RWPE2 (cell line): Measurements from ENCODE around the gene FOXF1.

Experiments used
- ATAC-seq: fragments of 200-7000 bp; cut with Tn5 transposase; 3 replicates; pipeline ENCODE4 v1.9.1; 2021; ENCODE audit warnings: low read depth
- DNase-seq: peaks from one replicate; pipeline ENCODE4 v3.0.0-alpha.2; 2020; ENCODE audit warnings: low spot score
- H3K27ac ChIP-seq: fragments of 450-650 bp; 2 replicates; pipeline ENCODE4 v1.5.1; 2017; ENCODE audit warnings: mild to moderate bottlenecking; ENCODE audit not compliant: poor library complexity, severe bottlenecking
- H3K27me3 ChIP-seq: fragments of 250-450 bp; sonication (Bioruptor Pico); 2 replicates; pipeline ENCODE4 v1.5.1; 2021; ENCODE audit warnings: mild to moderate bottlenecking, moderate library complexity; ENCODE audit not compliant: insufficient read depth, poor library complexity, severe bottlenecking
- H3K36me3 ChIP-seq: fragments of 250-450 bp; sonication (Bioruptor Pico); 2 replicates; pipeline ENCODE4 v1.5.1; 2020; ENCODE audit warnings: low read depth, mild to moderate bottlenecking, moderate library complexity
- H3K4me1 ChIP-seq: fragments of 250-450 bp; sonication (Bioruptor Pico); 2 replicates; pipeline ENCODE4 v1.5.1; 2021; ENCODE audit warnings: mild to moderate bottlenecking, moderate library complexity; ENCODE audit not compliant: insufficient read depth, poor library complexity, severe bottlenecking
- H3K4me3 ChIP-seq: fragments of 250-450 bp; sonication (Bioruptor Pico); 2 replicates; pipeline ENCODE4 v1.5.1; 2021; ENCODE audit warnings: mild to moderate bottlenecking, moderate library complexity; ENCODE audit not compliant: severe bottlenecking
- H3K9me3 ChIP-seq: fragments of 250-450 bp; sonication (Bioruptor Pico); 2 replicates; pipeline ENCODE4 v1.5.1; 2021; ENCODE audit warnings: mild to moderate bottlenecking, moderate library complexity; ENCODE audit not compliant: severe bottlenecking
- CTCF ChIP-seq: fragments of 450-650 bp; IDR thresholded peaks from one replicate; pipeline ENCODE4 v1.5.1; 2017; ENCODE audit warnings: mild to moderate bottlenecking, moderate library complexity; ENCODE audit not compliant: poor library complexity, severe bottlenecking

The FOXF1 gene

GRCh38 chr16:86466696-86467406, 43.5 kb upstream of the FOXF1 start:
- Histone ChIP-seq H3K4me3 (no peak overlapping the region), H3K27me3 (peaks cover 33% of the 10 kb centered on the region), H3K27ac (no peak overlapping the region), H3K9me3 (no peaks in the 10 kb centered on the region), H3K36me3 (no peaks in the 10 kb centered on the region), H3K4me1 (no peaks in the 10 kb centered on the region)
- no peak for TF ChIP-seq CTCF
- no peak for DNase-seq
- no peak for ATAC-seq

GRCh38 chr16:86467490-86467889, 42.8 kb upstream of the FOXF1 start:
- Histone ChIP-seq H3K27me3 (peaks cover 35% of the 10 kb centered on the region), H3K4me3 (no peak overlapping the region), H3K9me3 (no peaks in the 10 kb centered on the region), H3K4me1 (no peaks in the 10 kb centered on the region), H3K36me3 (no peaks in the 10 kb centered on the region), H3K27ac (no peak overlapping the region)
- no peak for DNase-seq
- no peak for ATAC-seq
- TF ChIP-seq CTCF = no peak

- Histone ChIP-seq H3K36me3 (no peaks in the 10 kb centered on the region), H3K27me3 (peaks cover 57% of the 10 kb centered on the region), H3K9me3 (no peaks in the 10 kb centered on the region), H3K4me1 (no peaks in the 10 kb centered on the region), H3K4me3 (no peak overlapping the region), H3K27ac (no peak overlapping the region)
- TF ChIP-seq CTCF = no peak
- DNase-seq (no peak), ATAC-seq (no peak)
Observed at GRCh38 chr16:86470964-86471363, 39.4 kb upstream of the FOXF1 start.

- H3K4me3 ChIP-seq = no peak overlapping the region
- no peaks in the 10 kb centered on the region for H3K9me3 ChIP-seq
- H3K4me1 ChIP-seq = no peaks in the 10 kb centered on the region
- H3K27me3 ChIP-seq = peaks cover 64% of the 10 kb centered on the region
- DNase-seq = no peak
- H3K27ac ChIP-seq = no peak overlapping the region
- no peaks in the 10 kb centered on the region for H3K36me3 ChIP-seq
- no peak; the same call in 2 of the 3 replicates for ATAC-seq
- TF ChIP-seq CTCF = no peak
Observed at GRCh38 chr16:86471896-86472295, 38.4 kb upstream of the FOXF1 start.

GRCh38 chr16:86472366-86472765, 38.0 kb upstream of the FOXF1 start:
- no peaks in the 10 kb centered on the region for H3K36me3 ChIP-seq
- H3K27me3 ChIP-seq = peaks cover 68% of the 10 kb centered on the region
- H3K4me3 ChIP-seq = no peak overlapping the region
- TF ChIP-seq CTCF = no peak
- H3K4me1 ChIP-seq = no peaks in the 10 kb centered on the region
- H3K9me3 ChIP-seq = no peaks in the 10 kb centered on the region
- ATAC-seq (no peak), DNase-seq (no peak)
- no peak overlapping the region for H3K27ac ChIP-seq
